H9 (cell line): Measurements from ENCODE around the gene CSRP3. TPM values are rescaled to one million over a fixed set of nuclear protein-coding genes. Genes with fewer than 3 reads are reported as not detected.

ENCODE experiments used
- DNase-seq: peaks from one replicate; pipeline ENCODE4 v3.0.0-alpha.2; 2017
- H2AFZ ChIP-seq: one replicate; pipeline ENCODE4 v1.6.1; 2013; ENCODE audit warnings: mild to moderate bottlenecking, low read length, control low read depth, moderate library complexity
- H2AK5ac ChIP-seq: 2 replicates; pipeline ENCODE4 v1.6.1; 2013; ENCODE audit warnings: low read length, control low read depth, mixed read lengths; ENCODE audit not compliant: insufficient read length
- H2BK120ac ChIP-seq: one replicate; pipeline ENCODE4 v1.6.1; 2013; ENCODE audit warnings: low read depth, mild to moderate bottlenecking, low read length, control low read depth, inconsistent platforms; ENCODE audit not compliant: poor library complexity, severe bottlenecking
- H2BK12ac ChIP-seq: 2 replicates; pipeline ENCODE4 v1.6.1; 2013; ENCODE audit warnings: low read length, control low read depth, mixed read lengths, low read depth; ENCODE audit not compliant: insufficient read length
- H2BK15ac ChIP-seq: 2 replicates; pipeline ENCODE4 v1.6.1; 2013; ENCODE audit warnings: low read depth, low read length, control low read depth
- H2BK20ac ChIP-seq: one replicate; pipeline ENCODE4 v1.6.1; 2013; ENCODE audit warnings: low read depth, mild to moderate bottlenecking, low read length, control low read depth, inconsistent platforms; ENCODE audit not compliant: poor library complexity, severe bottlenecking
- H2BK5ac ChIP-seq: 2 replicates; pipeline ENCODE4 v1.6.1; 2013; ENCODE audit warnings: low read length, control low read depth, mixed read lengths; ENCODE audit not compliant: insufficient read length
- H3K14ac ChIP-seq: 2 replicates; pipeline ENCODE4 v1.6.1; 2013; ENCODE audit warnings: low read length, control low read depth; ENCODE audit not compliant: insufficient read depth
- H3K18ac ChIP-seq: 2 replicates; pipeline ENCODE4 v1.6.1; 2013; ENCODE audit warnings: low read depth, mild to moderate bottlenecking, mixed read lengths, low read length, control low read depth; ENCODE audit not compliant: insufficient read length
- H3K23ac ChIP-seq: 2 replicates; pipeline ENCODE4 v1.6.1; 2013; ENCODE audit warnings: low read length, control low read depth, mixed read lengths, low read depth; ENCODE audit not compliant: insufficient read length
- H3K23me2 ChIP-seq: 2 replicates; pipeline ENCODE4 v1.6.1; 2013; ENCODE audit warnings: low read depth, mild to moderate bottlenecking, mixed read lengths, low read length, control low read depth; ENCODE audit not compliant: insufficient read length, poor library complexity, severe bottlenecking
- H3K27ac ChIP-seq: 2 replicates; pipeline ENCODE4 v1.5.1; 2013; ENCODE audit warnings: low read length, control low read depth, mixed read lengths, low read depth; ENCODE audit not compliant: insufficient read length
- H3K27me3 ChIP-seq: 2 replicates; pipeline ENCODE4 v1.6.1; 2013; ENCODE audit warnings: low read length, control low read depth, inconsistent platforms; ENCODE audit not compliant: insufficient read depth
- H3K4ac ChIP-seq: 2 replicates; pipeline ENCODE4 v1.6.1; 2013; ENCODE audit warnings: low read depth, mild to moderate bottlenecking, control low read depth, inconsistent platforms, low read length, moderate library complexity
- H3K4me1 ChIP-seq: 2 replicates; pipeline ENCODE4 v1.6.1; 2013; ENCODE audit warnings: low read length, control low read depth, inconsistent platforms; ENCODE audit not compliant: insufficient read depth
- H3K4me2 ChIP-seq: 2 replicates; pipeline ENCODE4 v1.6.1; 2013; ENCODE audit warnings: low read length, control low read depth, mixed read lengths; ENCODE audit not compliant: insufficient read length, insufficient read depth
- H3K56ac ChIP-seq: 2 replicates; pipeline ENCODE4 v1.6.1; 2013; ENCODE audit warnings: low read depth, mild to moderate bottlenecking, mixed read lengths, low read length, control low read depth; ENCODE audit not compliant: insufficient read length
- H3K79me1 ChIP-seq: 2 replicates; pipeline ENCODE4 v1.6.1; 2013; ENCODE audit warnings: low read depth, mild to moderate bottlenecking, moderate library complexity, low read length, control low read depth, inconsistent platforms; ENCODE audit not compliant: insufficient read depth, poor library complexity, severe bottlenecking
- H3K79me2 ChIP-seq: 2 replicates; pipeline ENCODE4 v1.6.1; 2013; ENCODE audit warnings: low read length, control low read depth, inconsistent platforms; ENCODE audit not compliant: insufficient read depth
- H3K9ac ChIP-seq: 2 replicates; pipeline ENCODE4 v1.6.1; 2013; ENCODE audit warnings: low read length, control low read depth, mixed read lengths; ENCODE audit not compliant: insufficient read length; ENCODE audit errors: extremely low read depth
- H3K9me3 ChIP-seq: one replicate; pipeline ENCODE4 v1.6.1; 2013; ENCODE audit warnings: low read depth, low read length, inconsistent platforms; ENCODE audit not compliant: control insufficient read depth
- H3T11ph ChIP-seq: one replicate; pipeline ENCODE4 v1.6.1; 2013; ENCODE audit warnings: mild to moderate bottlenecking, low read length, control low read depth, inconsistent platforms
- H4K20me1 ChIP-seq: one replicate; pipeline ENCODE4 v1.6.1; 2013; ENCODE audit not compliant: control insufficient read depth, insufficient read length, insufficient read depth
- H4K5ac ChIP-seq: 2 replicates; pipeline ENCODE4 v1.6.1; 2013; ENCODE audit warnings: low read depth, mild to moderate bottlenecking, mixed read lengths, low read length, control low read depth; ENCODE audit not compliant: insufficient read length
- H4K8ac ChIP-seq: replicated peaks from 2 replicates; pipeline ENCODE4 v1.6.1; 2013; ENCODE audit warnings: low read length, control low read depth, mixed read lengths, low read depth; ENCODE audit not compliant: insufficient read length
- H4K91ac ChIP-seq: 2 replicates; pipeline ENCODE4 v1.6.1; 2013; ENCODE audit warnings: low read depth, mild to moderate bottlenecking, moderate library complexity, mixed read lengths, low read length, control low read depth; ENCODE audit not compliant: insufficient read length
- H3K27ac Mint-ChIP-seq, 3 experiments: 2 replicates in 2 of 3; 3 replicates in 1 of 3; pipeline ENCODE4 v1.8.0; 2020 to 2021; ENCODE audit warnings: mixed read lengths in 3 of 3, mild to moderate bottlenecking in 1 of 3, moderate library complexity in 1 of 3
- H3K27me3 Mint-ChIP-seq: 2 replicates; pipeline ENCODE4 v1.8.0; 2021; ENCODE audit warnings: low read depth, mild to moderate bottlenecking, moderate library complexity, mixed read lengths
- H3K36me3 Mint-ChIP-seq, 3 experiments: 2 replicates in 2 of 3; 3 replicates in 1 of 3; pipeline ENCODE4 v1.8.0; 2020 to 2021; ENCODE audit warnings: low read depth in 3 of 3, mixed read lengths in 3 of 3; ENCODE audit not compliant: insufficient read depth in 1 of 3
- H3K4me1 Mint-ChIP-seq, 2 experiments: 2 replicates each; pipeline ENCODE4 v1.8.0; 2020; ENCODE audit warnings: mixed read lengths in 2 of 2
- H3K4me3 Mint-ChIP-seq, 2 experiments: 2 replicates in 1 of 2; 3 replicates in 1 of 2; pipeline ENCODE4 v1.8.0; 2020 to 2021; ENCODE audit warnings: mild to moderate bottlenecking in 2 of 2, mixed read lengths in 2 of 2, moderate library complexity in 1 of 2
- H3K9me3 Mint-ChIP-seq, 2 experiments: 2 replicates in 1 of 2; 3 replicates in 1 of 2; pipeline ENCODE4 v1.8.0; 2020; ENCODE audit warnings: mild to moderate bottlenecking in 2 of 2, mixed read lengths in 2 of 2, moderate library complexity in 1 of 2
- WGBS: extraction: QIAGEN DNeasy Blood & Tissue Kit; methylation state at CpG from one replicate; pipeline ENCODE4 v1.1.7; 2013; ENCODE audit warnings: missing lambda C conversion rate, low lambda C conversion rate, mixed read lengths; ENCODE audit not compliant: insufficient read length; ENCODE audit errors: extremely low coverage; 5-methylcytosine and 5-hydroxymethylcytosine counted together
- total RNA-seq: library from RNA; stranded (reverse); gene quantifications from 2 replicates; pipeline ENCODE4 v1.2.1, GENCODE V29; 2021
- TF ChIP-seq, protein P1 (sequence below): fragments of 200-600 bp; sonication (generic); conservative IDR thresholded peaks from 3 replicates; pipeline ENCODE4 v1.8.0; 2021; ENCODE audit warnings: antibody characterized with exemption, mild to moderate bottlenecking

The CSRP3 gene
- total RNA-seq, 1 experiment from 2014 or later = not detected

GRCh38 chr11:19244084-19244483, 42.3 kb upstream of the CSRP3 start:
- Histone ChIP-seq H3K18ac (no peak overlapping the region), H3K14ac (no peak overlapping the region), H3K23ac (no peak overlapping the region), H3K9ac (no peak overlapping the region), H4K8ac (no peak overlapping the region), H3K4ac (no peak overlapping the region), H3K4me1 (no peaks in the 10 kb centered on the region), H2AFZ (no peak overlapping the region), H3K9me3 (no peaks in the 10 kb centered on the region), H2BK5ac (no peak overlapping the region), H3K79me1 (no peaks in the 10 kb centered on the region), H2BK120ac (no peak overlapping the region), H3K79me2 (no peaks in the 10 kb centered on the region), H4K20me1 (no peaks in the 10 kb centered on the region), H2BK15ac (no peak overlapping the region), H3K23me2 (peaks cover 16% of the 10 kb centered on the region), H3K27me3 (peaks cover 9% of the 10 kb centered on the region; the same call in 1 of the 2 replicates), H3K4me2 (no peak overlapping the region), H4K91ac (no peak overlapping the region), H3T11ph (no peak overlapping the region), H2BK12ac (no peak overlapping the region), H2BK20ac (no peak overlapping the region), H3K56ac (no peak overlapping the region), H2AK5ac (no peak overlapping the region), H3K27ac (no peak overlapping the region), H4K5ac (no peak overlapping the region)
- Mint-ChIP-seq H3K27me3 (peaks cover 56% of the 10 kb centered on the region), H3K27ac (no peak overlapping the region), H3K9me3 (peaks cover 8 to 18% of the 10 kb centered on the region in 2 experiments), H3K36me3 (peaks cover 6 to 20% (median 13%) of the 10 kb centered on the region in 3 experiments; a peak in 5 of 7 replicates), H3K4me3 (no peak overlapping the region), H3K4me1 (peaks cover 10 to 14% of the 10 kb centered on the region in 2 experiments; a peak in 3 of 4 replicates)
- no peak for DNase-seq
- no CpG with 5 or more reads among the region's 6 CpGs for WGBS
- TF ChIP-seq, protein P1, sequence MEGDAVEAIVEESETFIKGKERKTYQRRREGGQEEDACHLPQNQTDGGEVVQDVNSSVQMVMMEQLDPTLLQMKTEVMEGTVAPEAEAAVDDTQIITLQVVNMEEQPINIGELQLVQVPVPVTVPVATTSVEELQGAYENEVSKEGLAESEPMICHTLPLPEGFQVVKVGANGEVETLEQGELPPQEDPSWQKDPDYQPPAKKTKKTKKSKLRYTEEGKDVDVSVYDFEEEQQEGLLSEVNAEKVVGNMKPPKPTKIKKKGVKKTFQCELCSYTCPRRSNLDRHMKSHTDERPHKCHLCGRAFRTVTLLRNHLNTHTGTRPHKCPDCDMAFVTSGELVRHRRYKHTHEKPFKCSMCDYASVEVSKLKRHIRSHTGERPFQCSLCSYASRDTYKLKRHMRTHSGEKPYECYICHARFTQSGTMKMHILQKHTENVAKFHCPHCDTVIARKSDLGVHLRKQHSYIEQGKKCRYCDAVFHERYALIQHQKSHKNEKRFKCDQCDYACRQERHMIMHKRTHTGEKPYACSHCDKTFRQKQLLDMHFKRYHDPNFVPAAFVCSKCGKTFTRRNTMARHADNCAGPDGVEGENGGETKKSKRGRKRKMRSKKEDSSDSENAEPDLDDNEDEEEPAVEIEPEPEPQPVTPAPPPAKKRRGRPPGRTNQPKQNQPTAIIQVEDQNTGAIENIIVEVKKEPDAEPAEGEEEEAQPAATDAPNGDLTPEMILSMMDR = no peak
